Measurements from ENCODE around the gene TRIL. TPM values are rescaled to one million over a fixed set of nuclear protein-coding genes. Genes with fewer than 3 reads are reported as not detected.

TRIL gene
- total RNA-seq, 2 donors from 2014 or later, result 0.83 to 4.4 TPM

DNA sequence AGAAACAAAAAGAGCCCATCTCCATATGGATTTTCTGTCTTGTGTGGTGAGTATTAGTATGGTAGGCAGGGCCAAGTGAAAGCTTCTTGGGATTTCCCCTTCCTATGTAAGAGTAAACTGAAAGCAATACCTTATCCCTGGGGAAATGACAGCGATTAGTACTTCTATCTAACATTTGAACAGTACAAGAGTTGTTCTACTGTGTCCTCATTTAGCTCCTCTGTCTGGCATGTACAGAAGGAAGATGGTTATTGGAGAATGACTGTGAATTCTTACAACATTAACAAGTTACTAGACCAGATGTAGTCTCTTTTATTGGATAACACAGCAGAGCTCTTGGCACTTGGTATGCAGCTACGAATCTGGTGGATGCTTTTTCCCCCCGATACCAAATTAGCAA lies 17.9 kb upstream of the TRIL start:
- H3K27ac ChIP-seq, result no peak overlapping the region
- H3K27me3 ChIP-seq, result no peaks in the 10 kb centered on the region
- H3K4me3 ChIP-seq, result no peak overlapping the region
- peaks cover 0 to 7% of the 10 kb centered on the region in 2 donors for H3K4me1 ChIP-seq
- no peak for DNase-seq (ENCODE audit: low spot score)
- no peaks in the 10 kb centered on the region for H3K36me3 ChIP-seq
- peaks cover 0 to 29% of the 10 kb centered on the region in 2 donors for H3K9me3 ChIP-seq
- TF ChIP-seq, protein P1, sequence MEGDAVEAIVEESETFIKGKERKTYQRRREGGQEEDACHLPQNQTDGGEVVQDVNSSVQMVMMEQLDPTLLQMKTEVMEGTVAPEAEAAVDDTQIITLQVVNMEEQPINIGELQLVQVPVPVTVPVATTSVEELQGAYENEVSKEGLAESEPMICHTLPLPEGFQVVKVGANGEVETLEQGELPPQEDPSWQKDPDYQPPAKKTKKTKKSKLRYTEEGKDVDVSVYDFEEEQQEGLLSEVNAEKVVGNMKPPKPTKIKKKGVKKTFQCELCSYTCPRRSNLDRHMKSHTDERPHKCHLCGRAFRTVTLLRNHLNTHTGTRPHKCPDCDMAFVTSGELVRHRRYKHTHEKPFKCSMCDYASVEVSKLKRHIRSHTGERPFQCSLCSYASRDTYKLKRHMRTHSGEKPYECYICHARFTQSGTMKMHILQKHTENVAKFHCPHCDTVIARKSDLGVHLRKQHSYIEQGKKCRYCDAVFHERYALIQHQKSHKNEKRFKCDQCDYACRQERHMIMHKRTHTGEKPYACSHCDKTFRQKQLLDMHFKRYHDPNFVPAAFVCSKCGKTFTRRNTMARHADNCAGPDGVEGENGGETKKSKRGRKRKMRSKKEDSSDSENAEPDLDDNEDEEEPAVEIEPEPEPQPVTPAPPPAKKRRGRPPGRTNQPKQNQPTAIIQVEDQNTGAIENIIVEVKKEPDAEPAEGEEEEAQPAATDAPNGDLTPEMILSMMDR (IDR thresholded peaks at IDR 0.05), result no peak

DNA sequence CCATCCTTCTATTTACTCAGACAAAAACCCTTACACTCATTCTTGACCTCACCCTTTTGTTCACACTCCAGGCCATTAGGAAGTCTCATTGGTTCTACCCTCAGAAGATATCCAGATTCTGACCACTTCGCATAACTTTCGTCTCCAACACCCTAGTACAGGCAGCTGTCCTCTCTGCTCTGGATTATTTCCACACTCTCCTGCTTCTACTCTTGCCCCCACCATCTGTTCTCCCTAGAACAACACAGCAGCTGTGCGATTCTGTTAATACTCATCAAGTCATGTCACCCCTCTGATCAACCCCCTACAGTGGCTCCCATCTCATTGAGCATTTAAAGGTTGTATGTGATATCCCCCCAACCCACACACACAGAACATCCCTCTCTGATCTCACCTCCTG lies 15.5 kb upstream of the TRIL start:
- no peaks in the 10 kb centered on the region for H3K36me3 ChIP-seq
- H3K27ac ChIP-seq, result no peak overlapping the region
- H3K27me3 ChIP-seq, result no peaks in the 10 kb centered on the region
- no peak for DNase-seq (ENCODE audit: low spot score)
- peaks cover 0 to 33% of the 10 kb centered on the region in 2 donors for H3K9me3 ChIP-seq
- TF ChIP-seq, protein P1 (IDR thresholded peaks at IDR 0.05), result no peak
- no peaks in the 10 kb centered on the region for H3K4me1 ChIP-seq
- H3K4me3 ChIP-seq, result no peak overlapping the region

DNA sequence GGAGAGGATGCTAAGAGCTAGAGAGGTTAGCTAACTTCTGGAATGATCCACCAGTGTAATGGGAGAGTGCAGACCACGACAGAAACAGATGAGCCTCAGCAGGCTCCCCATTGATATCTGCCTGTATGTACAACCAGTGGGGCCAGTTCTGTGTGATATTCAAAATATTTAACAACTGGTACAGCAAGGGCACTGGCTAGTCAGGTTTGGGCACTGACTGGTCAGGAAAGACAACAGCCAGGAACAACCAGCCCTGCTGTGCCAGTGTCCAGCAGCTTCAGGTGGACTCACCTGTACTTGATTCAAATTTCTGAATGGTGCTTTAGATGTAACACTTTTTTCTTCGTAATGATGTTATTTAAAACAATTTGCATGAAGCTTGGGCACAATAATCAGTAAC lies 5.9 kb upstream of the TRIL start:
- Histone ChIP-seq H3K27me3 (no peaks in the 10 kb centered on the region), H3K4me1 (no peaks in the 10 kb centered on the region), H3K36me3 (no peaks in the 10 kb centered on the region), H3K9me3 (no peaks in the 10 kb centered on the region), H3K4me3 (no peak overlapping the region), H3K27ac (no peak overlapping the region)
- TF ChIP-seq, protein P1 (IDR thresholded peaks at IDR 0.05), result no peak
- no peak for DNase-seq (ENCODE audit: low spot score)

DNA sequence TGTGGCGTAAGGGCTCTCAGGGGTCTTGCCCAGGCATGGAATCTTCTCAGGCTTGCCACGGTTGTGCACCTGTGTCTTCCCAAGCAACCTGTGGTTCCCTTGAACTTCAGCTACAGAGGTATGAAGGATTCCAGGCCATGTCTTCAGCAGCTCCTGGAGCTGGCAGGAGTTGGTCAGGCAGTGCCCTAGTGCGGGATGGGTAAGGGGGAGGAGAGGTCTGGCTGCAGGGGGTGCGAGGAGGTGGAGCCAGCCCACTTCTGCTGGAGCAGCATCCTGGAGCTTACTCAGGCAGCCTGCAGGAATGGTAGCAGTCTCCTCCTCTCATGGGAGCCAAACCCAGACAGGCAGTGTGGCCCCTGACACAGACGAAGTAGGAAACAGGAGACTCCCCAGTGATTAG lies 3.8 kb upstream of the TRIL start:
- TF ChIP-seq, protein P1 (IDR thresholded peaks at IDR 0.05), result no peak

DNA sequence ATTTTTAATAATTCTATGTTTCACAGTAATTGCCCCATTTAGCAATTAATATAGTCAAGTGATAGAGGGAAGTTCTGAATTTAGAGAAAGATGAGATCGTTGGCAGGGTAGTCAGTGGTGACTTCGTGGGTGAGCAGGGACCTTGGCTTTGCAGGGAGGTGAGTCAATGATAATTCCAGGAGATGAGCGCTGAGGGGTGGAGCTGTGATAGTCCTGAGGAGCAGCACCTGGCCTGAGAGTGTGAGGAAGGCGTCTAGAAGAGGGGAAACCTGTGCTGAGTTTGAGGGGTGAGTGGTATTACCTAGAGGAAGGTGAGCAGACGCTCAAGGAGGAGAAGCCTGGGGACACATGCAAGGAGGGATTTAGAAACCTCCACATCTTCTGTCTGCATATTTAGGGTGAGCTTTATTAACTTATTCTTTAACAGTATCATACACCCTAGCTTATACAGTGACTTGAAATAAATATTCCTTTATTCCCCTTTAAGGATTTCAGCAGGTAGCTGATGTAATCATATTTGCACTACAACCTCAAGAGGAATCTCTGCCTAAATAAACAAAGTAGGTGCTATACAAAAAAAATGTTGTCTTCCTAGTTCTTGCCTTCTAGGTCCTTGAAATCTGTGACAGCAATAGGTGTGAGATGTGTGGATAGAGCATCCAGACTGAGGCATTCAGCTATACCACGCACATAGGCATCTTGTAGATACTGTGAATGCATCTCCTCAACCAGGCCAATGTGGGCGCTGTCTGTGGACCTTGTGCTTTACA lies 2.1 kb upstream of the TRIL start:
- DNase-seq (ENCODE audit: low spot score), result no peak
- no peaks in the 10 kb centered on the region for H3K9me3 ChIP-seq
- no peak overlapping the region for H3K27ac ChIP-seq
- H3K27me3 ChIP-seq, result no peaks in the 10 kb centered on the region
- TF ChIP-seq, protein P1 (IDR thresholded peaks at IDR 0.05), result no peak
- peaks cover 0 to 33% of the 10 kb centered on the region in 2 donors for H3K4me1 ChIP-seq
- no peak overlapping the region for H3K4me3 ChIP-seq
- H3K36me3 ChIP-seq, result no peaks in the 10 kb centered on the region

More for the DNA sequence above, 3.8 kb upstream of the TRIL start:
- H3K4me3 ChIP-seq, result no peak overlapping the region
- no peaks in the 10 kb centered on the region for H3K27me3 ChIP-seq
- H3K9me3 ChIP-seq, result no peaks in the 10 kb centered on the region
- H3K4me1 ChIP-seq, result peaks cover 0 to 15% of the 10 kb centered on the region in 2 donors
- H3K36me3 ChIP-seq, result no peaks in the 10 kb centered on the region
- H3K27ac ChIP-seq, result no peak overlapping the region
- no peak for DNase-seq (ENCODE audit: low spot score)

DNA sequence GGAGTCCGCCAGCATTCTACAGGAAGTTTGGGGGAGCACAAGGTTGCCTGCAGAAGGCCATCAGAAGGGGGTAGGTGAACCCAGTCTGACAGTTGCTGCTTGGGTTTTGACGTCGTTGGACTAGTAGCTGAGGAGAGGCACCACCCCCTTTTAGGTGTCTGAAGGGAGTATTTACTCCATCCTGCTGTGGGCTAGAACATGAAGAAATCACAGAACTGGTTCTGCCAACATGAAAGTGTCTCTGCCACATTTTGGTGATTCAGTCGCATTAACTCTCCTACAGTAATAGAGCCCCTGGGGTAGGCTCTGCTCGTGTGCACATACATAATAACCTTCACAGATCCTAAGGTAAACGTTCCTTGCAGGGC lies 834 bp upstream of the TRIL start:
- Histone ChIP-seq H3K27me3 (no peaks in the 10 kb centered on the region), H3K27ac (peak overlapping the region; percentile 40 to 62), H3K36me3 (no peaks in the 10 kb centered on the region), H3K9me3 (no peaks in the 10 kb centered on the region), H3K4me1 (peaks cover 0 to 39% of the 10 kb centered on the region in 2 donors), H3K4me3 (peak overlapping the region in 1 of 2 donors; percentile 65)
- DNase-seq (ENCODE audit: low spot score), result no peak
- TF ChIP-seq, protein P1 (IDR thresholded peaks at IDR 0.05), result no peak
